Motor neuron (in vitro differentiated cells): ENCODE data around the gene OR5P2. TPM values are rescaled to one million over a fixed set of nuclear protein-coding genes. Genes with fewer than 3 reads are reported as not detected.
"Not testable (repeated sequence)": the region's sequence is repeated elsewhere in the genome, so short reads cannot be mapped to it uniquely, and the experiment has no call there.

Experiments used
- ATAC-seq, 8 experiments: fragments of 200-7000 bp; cut with Tn5 transposase; replicated peaks in 6 of 8; 2 replicates each; pipeline ENCODE4 v1.8.0; 2021; ENCODE audit warnings: mild to moderate bottlenecking in 8 of 8, moderate library complexity in 8 of 8
- H3K27ac ChIP-seq, 2 donors: fragments of 250-450 bp; sonication (Bioruptor Pico); 2 replicates each; pipeline ENCODE4 v1.9.0; 2021; ENCODE audit warnings: antibody characterized with exemption in 2 of 2, mild to moderate bottlenecking in 2 of 2, moderate library complexity in 1 of 2
- H3K4me1 ChIP-seq, 2 donors: fragments of 250-450 bp; sonication (Bioruptor Pico); replicated peaks in 1 of 2; 2 replicates each; pipeline ENCODE4 v1.6.1; 2021; ENCODE audit warnings: antibody characterized with exemption in 2 of 2, mild to moderate bottlenecking in 2 of 2, moderate library complexity in 1 of 2
- H3K4me3 ChIP-seq, 5 donors: fragments of 250-450 bp; sonication (Bioruptor Pico); 2 replicates each; pipeline ENCODE4 v1.9.0; 2021; ENCODE audit warnings: antibody characterized with exemption in 5 of 5, mild to moderate bottlenecking in 5 of 5, moderate library complexity in 4 of 5
- WGBS, 10 experiments: fragments of 450-650 bp; shearing (Covaris generic); methylation state at CpG; one replicate each; pipeline ENCODE4 v1.0.0; 2022; 5-methylcytosine and 5-hydroxymethylcytosine counted together
- in situ Hi-C, 9 experiments: fragments of 400-800 bp; cut with MboI; loops; one replicate each; pipeline ENCODE4 v1.15.0; 2021; ENCODE audit warnings: low sequenced_read_pairs in 9 of 9, low pct_unique_long_range_greater_than_20kb in 2 of 9; ENCODE audit not compliant: unreplicated experiment in 9 of 9
- total RNA-seq, 8 experiments: library from RNA; unstranded; fragments of 300-600 nt; gene quantifications; 2 replicates each; pipeline versions ENCODE4 v1.2.3 to v1.2.4, GENCODE V29; 2022

OR5P2 gene
- total RNA-seq, 8 experiments from 2014 or later: 0.25 to 1.4 (median 0.70) TPM; not detected in 5

- H3K4me1 ChIP-seq, H3K4me3 ChIP-seq, H3K27ac ChIP-seq, in situ Hi-C loops, ATAC-seq: not testable (repeated sequence)
- whole genome bisulfite sequencing, 10 experiments: 20 to 74% (median 49%) methylated on average over 1 to 10 of the region's 10 CpGs; no CpG with 5 or more reads in 3 of the 10 experiments
Measured at GRCh38 chr11:7764301-7764700, 32.4 kb downstream of the OR5P2 start.

- no peak overlapping the region for H3K27ac ChIP-seq
- no peak overlapping the region for H3K4me3 ChIP-seq
- in situ Hi-C loops: no loop called here
- H3K4me1 ChIP-seq: no peaks in the 10 kb centered on the region
- no peak for ATAC-seq
- WGBS, 10 experiments: 0 to 96% (median 66%) methylated on average over 2 of the region's 2 CpGs; no CpG with 5 or more reads in 3 of the 10 experiments
Measured at GRCh38 chr11:7759010-7759409, 37.7 kb downstream of the OR5P2 start.

GRCh38 chr11:7749456-7749855, 47.3 kb downstream of the OR5P2 start:
- no peaks in the 10 kb centered on the region for H3K4me1 ChIP-seq

More at GRCh38 chr11:7749456-7749855, 47.3 kb downstream of the OR5P2 start:
- in situ Hi-C loops: no loop called here
- 0 to 100% (median 79%) methylated on average over 1 to 2 of the region's 2 CpGs; no CpG with 5 or more reads in 2 of the 10 experiments for WGBS, 10 experiments
- H3K27ac ChIP-seq: no peak overlapping the region
- ATAC-seq: peak in 2 of 8 experiments; percentile 27 to 28
- H3K4me3 ChIP-seq: no peak overlapping the region

Other genes with a start within 250 kb of the OR5P2 start
- gene CYB5R2, start 123.4 kb downstream of the OR5P2 start, total RNA-seq: 10 to 100 TPM in 3 of 8 experiments, 1 to 10 TPM in 3, under 1 TPM in 2; 0.54 to 16.3 (median 3.1) TPM
- under 1 TPM in 2 of 8 experiments, not detected in 6; 0.56 to 0.58 TPM for gene OVCH2, start 90.5 kb downstream of the OR5P2 start, total RNA-seq
- 1 to 10 TPM in 1 of 8 experiments, under 1 TPM in 3, not detected in 4; 0.33 to 2.0 (median 0.67) TPM for gene OR5P3, start 33.9 kb upstream of the OR5P2 start, total RNA-seq
- gene OR10A6, start 134.3 kb upstream of the OR5P2 start, total RNA-seq: 1 to 10 TPM in 1 of 8 experiments, under 1 TPM in 4, not detected in 3; 0.04 to 1.2 (median 0.46) TPM
- gene OR10A3, start 144.8 kb upstream of the OR5P2 start, total RNA-seq: under 1 TPM in 4 of 8 experiments, not detected in 4; 0.24 to 0.58 (median 0.35) TPM
- gene NLRP10, start 168.5 kb upstream of the OR5P2 start, total RNA-seq: 1 to 10 TPM in 1 of 8 experiments, under 1 TPM in 3, not detected in 4; 0.14 to 1.4 (median 0.39) TPM
- gene EIF3F, start 190.4 kb upstream of the OR5P2 start, total RNA-seq: 100 to 1,000 TPM; 212 to 457 (median 285) TPM